K562 (cell line): ENCODE data around the gene USP51.
"Not testable (repeated sequence)": the region's sequence is repeated elsewhere in the genome, so short reads cannot be mapped to it uniquely, and the experiment has no call there.

ENCODE experiments used
- MYC ChIP-seq, 2 experiments: fragments of 250-450 bp in 1 of 2; sonication (Bioruptor Pico) in 1 of 2; IDR thresholded peaks; 2 replicates each; pipeline versions ENCODE4 v1.5.1 to v1.6.1; 2012 to 2021; ENCODE audit warnings: low read depth in 2 of 2, borderline replicate concordance in 1 of 2, improper control_type of control experiment in 1 of 2, low read length in 1 of 2, mild to moderate bottlenecking in 1 of 2, moderate library complexity in 1 of 2
- PRPF4 ChIP-seq: fragments of 200-400 bp; formaldehyde crosslinking; IDR thresholded peaks from one replicate; pipeline ENCODE4 v1.6.1; 2017; ENCODE audit warnings: low read length, low read depth, mild to moderate bottlenecking; ENCODE audit not compliant: insufficient read depth, poor library complexity, severe bottlenecking
- SMAD1 ChIP-seq: fragments of 150-350 bp; IDR thresholded peaks from 2 replicates; pipeline ENCODE4 v1.6.1; 2014; ENCODE audit warnings: low read length, low read depth; ENCODE audit not compliant: partially characterized antibody
- ZNF232 ChIP-seq: sonication (generic); formaldehyde crosslinking; IDR thresholded peaks from 2 replicates; pipeline ENCODE4 v1.8.0; 2022; ENCODE audit warnings: mild to moderate bottlenecking, missing genetic modification reagents
- TF ChIP-seq, protein P1 (sequence below): fragments of 150-350 bp; conservative IDR thresholded peaks from 2 replicates; pipeline ENCODE4 v1.6.1; 2014; ENCODE audit warnings: low read length

GRCh38 chrX:55464050-55464449 lies 25.6 kb downstream of the USP51 start:
- not testable (repeated sequence) for TF ChIP-seq SMAD1; MYC (IDR thresholded peaks at IDR 0.05; ENCODE audit: low read depth, low read length); MYC (CRISPR knock-in tag; IDR thresholded peaks at IDR 0.05; ENCODE audit: borderline replicate concordance, low read depth); ZNF232 (CRISPR knock-in tag); PRPF4
- TF ChIP-seq, protein P1, sequence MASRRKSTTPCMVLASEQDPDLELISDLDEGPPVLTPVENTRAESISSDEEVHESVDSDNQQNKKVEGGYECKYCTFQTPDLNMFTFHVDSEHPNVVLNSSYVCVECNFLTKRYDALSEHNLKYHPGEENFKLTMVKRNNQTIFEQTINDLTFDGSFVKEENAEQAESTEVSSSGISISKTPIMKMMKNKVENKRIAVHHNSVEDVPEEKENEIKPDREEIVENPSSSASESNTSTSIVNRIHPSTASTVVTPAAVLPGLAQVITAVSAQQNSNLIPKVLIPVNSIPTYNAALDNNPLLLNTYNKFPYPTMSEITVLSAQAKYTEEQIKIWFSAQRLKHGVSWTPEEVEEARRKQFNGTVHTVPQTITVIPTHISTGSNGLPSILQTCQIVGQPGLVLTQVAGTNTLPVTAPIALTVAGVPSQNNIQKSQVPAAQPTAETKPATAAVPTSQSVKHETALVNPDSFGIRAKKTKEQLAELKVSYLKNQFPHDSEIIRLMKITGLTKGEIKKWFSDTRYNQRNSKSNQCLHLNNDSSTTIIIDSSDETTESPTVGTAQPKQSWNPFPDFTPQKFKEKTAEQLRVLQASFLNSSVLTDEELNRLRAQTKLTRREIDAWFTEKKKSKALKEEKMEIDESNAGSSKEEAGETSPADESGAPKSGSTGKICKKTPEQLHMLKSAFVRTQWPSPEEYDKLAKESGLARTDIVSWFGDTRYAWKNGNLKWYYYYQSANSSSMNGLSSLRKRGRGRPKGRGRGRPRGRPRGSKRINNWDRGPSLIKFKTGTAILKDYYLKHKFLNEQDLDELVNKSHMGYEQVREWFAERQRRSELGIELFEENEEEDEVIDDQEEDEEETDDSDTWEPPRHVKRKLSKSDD: not testable (repeated sequence)
